HL-60 (cell line): ENCODE data around the gene NUCKS1.

Experiments used
- DNase-seq, 2 experiments: peaks; one replicate each; pipeline ENCODE4 v3.0.0-alpha.2; 2010 to 2020; ENCODE audit warnings: low read depth in 1 of 2, low spot score in 1 of 2
- H3K27ac ChIP-seq: fragments of 250-450 bp; sonication (Bioruptor Pico); replicated peaks from 2 replicates; pipeline ENCODE4 v1.5.1; 2020; ENCODE audit warnings: mild to moderate bottlenecking, moderate library complexity
- H3K27me3 ChIP-seq: fragments of 250-450 bp; sonication (Bioruptor Pico); 2 replicates; pipeline ENCODE4 v1.5.1; 2021; ENCODE audit warnings: mild to moderate bottlenecking, moderate library complexity; ENCODE audit not compliant: insufficient read depth, poor library complexity, severe bottlenecking
- H3K4me3 ChIP-seq: replicated peaks from 2 replicates; pipeline ENCODE4 v1.5.1; 2011; ENCODE audit warnings: mild to moderate bottlenecking, control low read depth, low read length; ENCODE audit not compliant: insufficient read depth
- CTCF ChIP-seq: IDR thresholded peaks from one replicate; pipeline ENCODE4 v1.5.1; 2011; ENCODE audit warnings: low read length, control low read depth, inconsistent platforms; ENCODE audit not compliant: insufficient read depth
- GABPA ChIP-seq: IDR thresholded peaks from 2 replicates; pipeline ENCODE4 v1.6.1; 2012; ENCODE audit warnings: low read depth
- POLR2AphosphoS5 ChIP-seq: IDR thresholded peaks from 2 replicates; pipeline ENCODE4 v1.6.1; 2012; ENCODE audit warnings: low read depth
- REST ChIP-seq: IDR thresholded peaks from 2 replicates; pipeline ENCODE4 v1.6.1; 2012; ENCODE audit warnings: low read depth; ENCODE audit not compliant: insufficient replicate concordance
- SPI1 ChIP-seq: IDR thresholded peaks from 2 replicates; pipeline ENCODE4 v1.6.1; 2012; ENCODE audit warnings: low read depth, mild to moderate bottlenecking, borderline replicate concordance

Gene NUCKS1

GRCh38 chr1:205670150-205670446 lies 79.9 kb downstream of the NUCKS1 start:
- Histone ChIP-seq H3K27ac (no peak overlapping the region), H3K4me3 (no peak overlapping the region)
- TF ChIP-seq REST (no peak), GABPA (no peak), POLR2AphosphoS5 (no peak), CTCF (no peak), SPI1 (no peak)

GRCh38 chr1:205669341-205670149 lies 80.4 kb downstream of the NUCKS1 start:
- no peak for DNase-seq
- no peak for TF ChIP-seq REST
- no peak for TF ChIP-seq GABPA
- no peak for TF ChIP-seq SPI1
- no peak for TF ChIP-seq POLR2AphosphoS5
- TF ChIP-seq CTCF = no peak
- Histone ChIP-seq H3K27ac (no peak overlapping the region), H3K27me3 (peaks cover 3% of the 10 kb centered on the region), H3K4me3 (no peak overlapping the region)

More at GRCh38 chr1:205670150-205670446, 79.9 kb downstream of the NUCKS1 start:
- no peak for DNase-seq
- H3K27me3 ChIP-seq = peaks cover 3% of the 10 kb centered on the region

- TF ChIP-seq REST = no peak
- TF ChIP-seq SPI1 = no peak
- no peak for TF ChIP-seq POLR2AphosphoS5
- no peak for TF ChIP-seq CTCF
- TF ChIP-seq GABPA = no peak
- Histone ChIP-seq H3K27ac (no peak overlapping the region), H3K27me3 (peaks cover 3% of the 10 kb centered on the region), H3K4me3 (no peak overlapping the region)
- DNase-seq = no peak
These were observed 81.0 kb downstream of the NUCKS1 start for GRCh38 chr1:205668951-205669340.
